ENCODE results near the gene ADAM10. TPM values are rescaled to one million over a fixed set of nuclear protein-coding genes. Genes with fewer than 3 reads are reported as not detected.

The ADAM10 gene
- polyA plus RNA-seq, 3 donors: 66.0 to 269 (median 149) TPM

DNA sequence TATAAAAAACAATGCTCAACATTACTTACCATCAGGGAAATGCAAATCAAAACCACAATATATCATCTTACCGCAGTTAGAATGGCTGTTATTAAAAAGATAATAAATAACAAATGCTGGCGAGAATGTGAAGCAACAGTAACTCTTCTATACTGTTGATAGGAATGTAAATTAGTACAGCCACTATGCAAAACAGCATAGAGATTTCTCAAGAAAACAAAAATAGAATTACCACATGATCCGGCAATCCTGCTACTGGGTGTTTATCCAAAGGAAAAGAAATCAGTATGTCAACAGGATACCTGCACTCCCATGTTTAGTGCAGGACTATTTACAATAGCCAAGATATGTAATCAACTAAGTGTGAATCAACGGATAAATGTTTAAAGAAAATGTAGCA is 48.1 kb downstream of the ADAM10 start:
- DNase-seq: no peak

DNA sequence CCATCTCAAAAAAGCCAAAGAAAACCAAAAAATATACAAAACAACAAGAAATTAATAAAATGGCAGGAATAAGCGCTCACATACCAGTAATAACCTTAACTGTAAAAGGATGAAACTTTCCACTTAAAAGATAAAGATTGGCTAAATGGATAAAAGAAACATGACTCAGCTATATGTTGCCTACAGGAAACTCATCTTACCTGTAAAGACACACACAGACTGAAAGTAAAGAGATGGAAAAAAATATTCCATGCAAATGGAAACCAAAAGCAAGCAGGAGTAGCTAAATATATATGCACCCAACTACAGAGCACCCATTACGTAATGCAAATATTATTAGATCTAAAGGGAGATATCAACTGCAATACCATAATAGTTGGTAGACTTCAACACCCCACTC is 49.7 kb downstream of the ADAM10 start:
- H3K4me3 Mint-ChIP-seq: no peak overlapping the region
- WGBS (ENCODE audit: insufficient coverage): no CpG with 5 or more reads among the region's 2 CpGs
- intact Hi-C loops (cut with micrococcal nuclease): no loop called here
- no peak overlapping the region for H2AFZ ChIP-seq (ENCODE audit: insufficient read depth, low read depth, low read length, poor library complexity, severe bottlenecking)
- peaks cover 5 to 18% of the 10 kb centered on the region in 2 donors for H3K36me3 ChIP-seq (replicated peaks in 1 of 2; ENCODE audit: control insufficient read depth in 1 of 2, insufficient read depth in 2 of 2, low read length in 2 of 2)
- H3K27ac Mint-ChIP-seq: peak overlapping the region in 1 of 7 donors; percentile 69
- H3K9me3 ChIP-seq (replicated peaks in 1 of 2; ENCODE audit: control insufficient read depth in 1 of 2, insufficient read depth in 1 of 2, low read length in 2 of 2): peaks cover 0 to 10% of the 10 kb centered on the region in 2 donors
- H3K4me3 ChIP-seq (replicated peaks in 1 of 3; ENCODE audit: low read depth in 2 of 3, low read length in 3 of 3): no peak overlapping the region
- H3K4me1 Mint-ChIP-seq: peaks cover 28% of the 10 kb centered on the region
- H3K36me3 Mint-ChIP-seq: peaks cover 36 to 48% of the 10 kb centered on the region in 2 donors
- peaks cover 7 to 12% of the 10 kb centered on the region in 2 donors for H3K4me1 ChIP-seq (ENCODE audit: control insufficient read depth in 1 of 2, insufficient read depth in 2 of 2, low read length in 2 of 2)
- peaks cover 5 to 22% (median 9%) of the 10 kb centered on the region in 7 donors for H3K9me3 Mint-ChIP-seq
- H3K27me3 ChIP-seq (ENCODE audit: control insufficient read depth in 2 of 2, insufficient read depth in 2 of 2, low read length in 2 of 2): no peaks in the 10 kb centered on the region
- TF ChIP-seq, protein P1, sequence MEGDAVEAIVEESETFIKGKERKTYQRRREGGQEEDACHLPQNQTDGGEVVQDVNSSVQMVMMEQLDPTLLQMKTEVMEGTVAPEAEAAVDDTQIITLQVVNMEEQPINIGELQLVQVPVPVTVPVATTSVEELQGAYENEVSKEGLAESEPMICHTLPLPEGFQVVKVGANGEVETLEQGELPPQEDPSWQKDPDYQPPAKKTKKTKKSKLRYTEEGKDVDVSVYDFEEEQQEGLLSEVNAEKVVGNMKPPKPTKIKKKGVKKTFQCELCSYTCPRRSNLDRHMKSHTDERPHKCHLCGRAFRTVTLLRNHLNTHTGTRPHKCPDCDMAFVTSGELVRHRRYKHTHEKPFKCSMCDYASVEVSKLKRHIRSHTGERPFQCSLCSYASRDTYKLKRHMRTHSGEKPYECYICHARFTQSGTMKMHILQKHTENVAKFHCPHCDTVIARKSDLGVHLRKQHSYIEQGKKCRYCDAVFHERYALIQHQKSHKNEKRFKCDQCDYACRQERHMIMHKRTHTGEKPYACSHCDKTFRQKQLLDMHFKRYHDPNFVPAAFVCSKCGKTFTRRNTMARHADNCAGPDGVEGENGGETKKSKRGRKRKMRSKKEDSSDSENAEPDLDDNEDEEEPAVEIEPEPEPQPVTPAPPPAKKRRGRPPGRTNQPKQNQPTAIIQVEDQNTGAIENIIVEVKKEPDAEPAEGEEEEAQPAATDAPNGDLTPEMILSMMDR (IDR thresholded peaks at IDR 0.05): no peak
- no peak overlapping the region for H3K27ac ChIP-seq (ENCODE audit: low read depth in 1 of 2, low read length in 2 of 2)
- no peak overlapping the region for H3K4me2 ChIP-seq (replicated peaks; ENCODE audit: extremely low read depth, low read length, poor library complexity, severe bottlenecking)
- no peak overlapping the region for H3K9ac ChIP-seq (ENCODE audit: insufficient read depth, low read length, poor library complexity, severe bottlenecking)
- DNase-seq: no peak
- peaks cover 100% of the 10 kb centered on the region for H4K20me1 ChIP-seq (ENCODE audit: insufficient read depth, low read length)
- peaks cover 0 to 3% (median 0%) of the 10 kb centered on the region in 3 donors for H3K27me3 Mint-ChIP-seq (ENCODE audit: low read depth in 3 of 3)
- peaks cover 99% of the 10 kb centered on the region for H3K79me2 ChIP-seq (ENCODE audit: insufficient read depth, low read length)

More for the DNA sequence above, 48.1 kb downstream of the ADAM10 start:
- Histone ChIP-seq H3K27ac (ENCODE audit: low read depth in 1 of 2, low read length in 2 of 2) (no peak overlapping the region), H3K4me1 (ENCODE audit: control insufficient read depth in 1 of 2, insufficient read depth in 2 of 2, low read length in 2 of 2) (peaks cover 7 to 12% of the 10 kb centered on the region in 2 donors), H3K27me3 (ENCODE audit: control insufficient read depth in 2 of 2, insufficient read depth in 2 of 2, low read length in 2 of 2) (no peaks in the 10 kb centered on the region), H2AFZ (ENCODE audit: insufficient read depth, low read depth, low read length, poor library complexity, severe bottlenecking) (no peak overlapping the region), H3K36me3 (replicated peaks in 1 of 2; ENCODE audit: control insufficient read depth in 1 of 2, insufficient read depth in 2 of 2, low read length in 2 of 2) (peaks cover 5 to 18% of the 10 kb centered on the region in 2 donors), H3K4me2 (replicated peaks; ENCODE audit: extremely low read depth, low read length, poor library complexity, severe bottlenecking) (no peak overlapping the region), H3K9me3 (replicated peaks in 1 of 2; ENCODE audit: control insufficient read depth in 1 of 2, insufficient read depth in 1 of 2, low read length in 2 of 2) (peaks cover 0 to 10% of the 10 kb centered on the region in 2 donors), H3K9ac (ENCODE audit: insufficient read depth, low read length, poor library complexity, severe bottlenecking) (no peak overlapping the region), H3K79me2 (ENCODE audit: insufficient read depth, low read length) (peaks cover 99% of the 10 kb centered on the region), H3K4me3 (replicated peaks in 1 of 3; ENCODE audit: low read depth in 2 of 3, low read length in 3 of 3) (no peak overlapping the region), H4K20me1 (ENCODE audit: insufficient read depth, low read length) (peaks cover 100% of the 10 kb centered on the region)
- peaks cover 28% of the 10 kb centered on the region for H3K4me1 Mint-ChIP-seq
- intact Hi-C loops (cut with micrococcal nuclease): no loop called here
- H3K9me3 Mint-ChIP-seq: peaks cover 5 to 22% (median 9%) of the 10 kb centered on the region in 7 donors
- peaks cover 0 to 3% (median 0%) of the 10 kb centered on the region in 3 donors for H3K27me3 Mint-ChIP-seq (ENCODE audit: low read depth in 3 of 3)
- TF ChIP-seq, protein P1 (IDR thresholded peaks at IDR 0.05): no peak
- H3K4me3 Mint-ChIP-seq: no peak overlapping the region
- no CpG with 5 or more reads among the region's 4 CpGs for WGBS (ENCODE audit: insufficient coverage)
- H3K27ac Mint-ChIP-seq: no peak overlapping the region
- H3K36me3 Mint-ChIP-seq: peaks cover 36 to 51% of the 10 kb centered on the region in 2 donors
